ENCODE measurements around the gene ANGPTL4.
"Not testable (repeated sequence)": the region's sequence is repeated elsewhere in the genome, so short reads cannot be mapped to it uniquely, and the experiment has no call there.

ANGPTL4 gene

GRCh38 chr19:8389891-8390616, 26.1 kb downstream of the ANGPTL4 start, which contains the start of gene RAB11B:
Gene RAB11B, plus strand, starts transcription at chr19:8390360. Its CDS starts 57 bp downstream, at chr19:8390417.
- DNase-seq (ENCODE audit: low spot score), result peak; percentile 100

GRCh38 chr19:8390617-8390981, 26.6 kb downstream of the ANGPTL4 start:
- DNase-seq (ENCODE audit: low spot score), result peak; percentile 92

GRCh38 chr19:8391198-8392016, 27.5 kb downstream of the ANGPTL4 start:
- DNase-seq (ENCODE audit: low spot score), result no peak

- DNase-seq (ENCODE audit: low spot score), result no peak
Measured at GRCh38 chr19:8392017-8392591, 28.1 kb downstream of the ANGPTL4 start.

GRCh38 chr19:8393192-8393870, 29.4 kb downstream of the ANGPTL4 start:
- no peak for DNase-seq (ENCODE audit: low spot score)

- no peak for DNase-seq (ENCODE audit: low spot score)
Measured at GRCh38 chr19:8393871-8394250, 29.9 kb downstream of the ANGPTL4 start.

GRCh38 chr19:8395621-8396082, 31.7 kb downstream of the ANGPTL4 start:
- no peak for DNase-seq (ENCODE audit: low spot score)

GRCh38 chr19:8396185-8396562, 32.2 kb downstream of the ANGPTL4 start:
- no peak for DNase-seq (ENCODE audit: low spot score)

GRCh38 chr19:8396563-8397203, 32.7 kb downstream of the ANGPTL4 start:
- DNase-seq (ENCODE audit: low spot score), result peak; percentile 76

- DNase-seq (ENCODE audit: low spot score), result no peak
Measured at GRCh38 chr19:8397271-8397670, 33.3 kb downstream of the ANGPTL4 start.

- DNase-seq (ENCODE audit: low spot score), result no peak
Measured at GRCh38 chr19:8397746-8398310, 33.9 kb downstream of the ANGPTL4 start.

- DNase-seq (ENCODE audit: low spot score), result no peak
Measured at GRCh38 chr19:8398311-8398771, 34.4 kb downstream of the ANGPTL4 start.

- no peak for DNase-seq (ENCODE audit: low spot score)
Measured at GRCh38 chr19:8399681-8400188, 35.8 kb downstream of the ANGPTL4 start.

GRCh38 chr19:8401981-8402411, 38.0 kb downstream of the ANGPTL4 start:
- no peak for DNase-seq (ENCODE audit: low spot score)

GRCh38 chr19:8403098-8403819, 39.3 kb downstream of the ANGPTL4 start:
- no peak for DNase-seq (ENCODE audit: low spot score)

GRCh38 chr19:8403820-8404109, 39.8 kb downstream of the ANGPTL4 start:
- no peak for DNase-seq (ENCODE audit: low spot score)

GRCh38 chr19:8404391-8405151, 40.6 kb downstream of the ANGPTL4 start:
- no peak for DNase-seq (ENCODE audit: low spot score)

GRCh38 chr19:8410718-8411117, 46.8 kb downstream of the ANGPTL4 start:
- DNase-seq (ENCODE audit: low spot score), result not testable (repeated sequence)

- peak; percentile 98 for DNase-seq (ENCODE audit: low spot score)
Measured at GRCh38 chr19:8412783-8413628, 49.1 kb downstream of the ANGPTL4 start, which contains the start of gene MARCHF2. Gene MARCHF2, plus strand, starts transcription at chr19:8413305. Its CDS starts 8,536 bp downstream, at chr19:8421841.
